Neuronal stem cell (in vitro differentiated cells): ENCODE results near the gene CSNK1A1L.

Experiments
- DNase-seq: peaks from one replicate; pipeline ENCODE4 v3.0.0-alpha.2; 2013; ENCODE audit warnings: low spot score
- H2AFZ ChIP-seq: one replicate; pipeline ENCODE4 v1.6.1; 2013; ENCODE audit warnings: mild to moderate bottlenecking, low read length, inconsistent platforms
- H2AK5ac ChIP-seq: 2 replicates; pipeline ENCODE4 v1.6.1; 2013; ENCODE audit warnings: low read depth, mild to moderate bottlenecking, inconsistent platforms, low read length, moderate library complexity, mixed read lengths
- H2BK120ac ChIP-seq: 2 replicates; pipeline ENCODE4 v1.6.1; 2013; ENCODE audit warnings: low read depth, mild to moderate bottlenecking, inconsistent platforms, low read length, moderate library complexity, mixed read lengths
- H2BK12ac ChIP-seq: one replicate; pipeline ENCODE4 v1.6.1; 2013; ENCODE audit warnings: low read length, inconsistent platforms
- H2BK15ac ChIP-seq: 2 replicates; pipeline ENCODE4 v1.6.1; 2013; ENCODE audit warnings: mild to moderate bottlenecking, low read length, inconsistent platforms, mixed read lengths
- H2BK5ac ChIP-seq: one replicate; pipeline ENCODE4 v1.6.1; 2013; ENCODE audit warnings: inconsistent platforms, mild to moderate bottlenecking, low read length, moderate library complexity
- H3K14ac ChIP-seq: one replicate; pipeline ENCODE4 v1.6.1; 2013; ENCODE audit warnings: low read length, inconsistent platforms
- H3K18ac ChIP-seq: 2 replicates; pipeline ENCODE4 v1.6.1; 2013; ENCODE audit warnings: low read length, inconsistent platforms
- H3K23ac ChIP-seq: 2 replicates; pipeline ENCODE4 v1.6.1; 2013; ENCODE audit warnings: low read depth, mild to moderate bottlenecking, mixed read lengths, low read length, inconsistent platforms; ENCODE audit not compliant: poor library complexity
- H3K27ac ChIP-seq: replicated peaks from 3 replicates; pipeline ENCODE4 v1.5.1; 2013; ENCODE audit warnings: low read length, inconsistent platforms
- H3K27me3 ChIP-seq, 3 experiments: 2 replicates each; pipeline ENCODE4 v1.6.1; 2013; ENCODE audit warnings: low read length in 3 of 3, mild to moderate bottlenecking in 2 of 3, inconsistent platforms in 1 of 3, low read depth in 1 of 3, mixed read lengths in 1 of 3, moderate library complexity in 1 of 3; ENCODE audit not compliant: control insufficient read depth in 3 of 3, insufficient read depth in 3 of 3
- H3K36me3 ChIP-seq, 2 donors: replicated peaks in 1 of 2; 2 replicates each; pipeline ENCODE4 v1.6.1; 2013; ENCODE audit warnings: low read length in 2 of 2; ENCODE audit not compliant: control insufficient read depth in 2 of 2, insufficient read depth in 2 of 2
- H3K4ac ChIP-seq: 2 replicates; pipeline ENCODE4 v1.6.1; 2013; ENCODE audit warnings: inconsistent platforms, mild to moderate bottlenecking, low read length, moderate library complexity
- H3K4me1 ChIP-seq, 2 donors: 1 replicate in 1 of 2; 2 replicates in 1 of 2; pipeline ENCODE4 v1.6.1; 2013; ENCODE audit warnings: low read length in 2 of 2, low read depth in 1 of 2; ENCODE audit not compliant: control insufficient read depth in 2 of 2, insufficient read depth in 1 of 2
- H3K4me2 ChIP-seq: one replicate; pipeline ENCODE4 v1.6.1; 2013; ENCODE audit warnings: mild to moderate bottlenecking, low read length, inconsistent platforms; ENCODE audit not compliant: insufficient read depth, poor library complexity, severe bottlenecking
- H3K4me3 ChIP-seq, 2 donors: 2 replicates each; pipeline ENCODE4 v1.5.1; 2013; ENCODE audit warnings: low read length in 2 of 2, mild to moderate bottlenecking in 2 of 2, inconsistent platforms in 1 of 2, moderate library complexity in 1 of 2
- H3K79me1 ChIP-seq: one replicate; pipeline ENCODE4 v1.6.1; 2013; ENCODE audit warnings: low read depth, mild to moderate bottlenecking, inconsistent platforms, low read length, moderate library complexity
- H3K9ac ChIP-seq: one replicate; pipeline ENCODE4 v1.6.1; 2013; ENCODE audit warnings: mild to moderate bottlenecking, low read depth, low read length, inconsistent platforms; ENCODE audit not compliant: poor library complexity
- H3K9me3 ChIP-seq, 2 donors: replicated peaks in 1 of 2; 2 replicates each; pipeline versions ENCODE3 to v1.6.1; 2013; ENCODE audit warnings: low read length in 2 of 2, mild to moderate bottlenecking in 2 of 2, inconsistent platforms in 1 of 2, low read depth in 1 of 2, mixed read lengths in 1 of 2, moderate library complexity in 1 of 2; ENCODE audit not compliant: control insufficient read depth in 2 of 2, insufficient read depth in 1 of 2
- H4K8ac ChIP-seq: one replicate; pipeline ENCODE4 v1.6.1; 2013; ENCODE audit warnings: low read depth, mild to moderate bottlenecking, inconsistent platforms, low read length, moderate library complexity
- H4K91ac ChIP-seq: one replicate; pipeline ENCODE4 v1.6.1; 2013; ENCODE audit warnings: low read length, low read depth, mild to moderate bottlenecking, inconsistent platforms; ENCODE audit not compliant: poor library complexity
- WGBS, 2 donors: extraction: QIAGEN DNeasy Blood & Tissue Kit; methylation state at CpG; one replicate each; pipeline ENCODE4 v1.1.7; 2013; ENCODE audit warnings: missing lambda C conversion rate in 2 of 2, mixed read lengths in 1 of 2; ENCODE audit not compliant: insufficient read length in 2 of 2, insufficient replicate concordance in 1 of 2; ENCODE audit errors: extremely low coverage in 2 of 2; 5-methylcytosine and 5-hydroxymethylcytosine counted together

The CSNK1A1L gene

DNA sequence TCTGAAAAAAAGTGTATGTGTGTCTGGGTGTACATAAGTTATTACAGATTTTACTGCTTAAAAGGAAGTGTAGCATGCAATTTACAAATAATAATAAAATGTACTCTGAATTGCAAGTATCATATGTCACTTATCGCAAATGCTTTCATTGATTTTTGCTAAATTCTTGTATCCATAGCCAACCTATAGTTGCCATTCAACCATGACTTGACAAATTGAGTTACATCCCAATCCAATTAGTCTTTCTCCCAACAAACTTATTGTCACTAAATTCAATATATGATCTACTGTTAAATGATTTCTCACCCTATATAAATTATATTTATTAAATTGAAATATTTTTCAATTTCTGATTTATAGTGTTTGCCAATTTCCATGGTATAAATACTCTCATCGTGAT, 28.6 kb downstream of the CSNK1A1L start:
- H3K4me2 ChIP-seq, result no peak overlapping the region
- no CpG with 5 or more reads among the region's 2 CpGs for WGBS, 2 donors

DNA sequence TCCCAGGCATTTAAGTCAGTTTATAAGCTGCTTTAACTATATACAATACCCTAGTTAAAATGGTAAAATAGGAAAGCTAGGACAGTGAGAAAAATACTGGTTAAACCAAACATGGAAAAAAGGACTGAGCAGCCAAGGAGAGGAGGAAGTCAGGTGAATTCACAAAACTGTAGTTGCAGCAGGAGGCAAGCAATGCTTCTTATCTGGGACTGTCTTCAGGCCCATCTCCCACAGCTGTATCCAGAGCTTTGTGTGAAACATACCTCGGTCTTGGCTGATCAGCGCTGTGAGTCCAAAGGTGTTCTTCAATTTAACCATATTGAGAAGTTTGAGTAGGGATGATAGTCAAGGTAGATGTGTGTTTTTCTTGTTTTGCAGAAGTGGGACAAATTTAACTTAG, 30.3 kb downstream of the CSNK1A1L start:
- Histone ChIP-seq H3K23ac (no peak overlapping the region), H3K18ac (no peak overlapping the region), H2AFZ (no peak overlapping the region), H3K27ac (no peak overlapping the region), H3K36me3 (no peaks in the 10 kb centered on the region), H3K27me3 (no peaks in the 10 kb centered on the region), H3K14ac (no peak overlapping the region), H3K9ac (no peak overlapping the region), H2AK5ac (no peak overlapping the region), H3K9me3 (no peaks in the 10 kb centered on the region), H3K4ac (no peak overlapping the region), H3K4me2 (no peak overlapping the region), H3K4me3 (no peak overlapping the region), H4K91ac (no peak overlapping the region), H2BK120ac (no peak overlapping the region), H2BK5ac (no peak overlapping the region), H3K4me1 (peaks cover 0 to 5% of the 10 kb centered on the region in 2 donors), H2BK15ac (no peak overlapping the region), H4K8ac (no peak overlapping the region), H3K79me1 (no peaks in the 10 kb centered on the region), H2BK12ac (no peak overlapping the region)
- no peak for DNase-seq
- WGBS, 2 donors, result no CpG with 5 or more reads among the region's 2 CpGs

More for the DNA sequence above, 28.6 kb downstream of the CSNK1A1L start:
- Histone ChIP-seq H3K14ac (no peak overlapping the region), H2BK5ac (no peak overlapping the region), H2BK12ac (no peak overlapping the region), H2AK5ac (no peak overlapping the region), H3K36me3 (no peaks in the 10 kb centered on the region), H3K4ac (no peak overlapping the region), H3K23ac (no peak overlapping the region), H3K27ac (no peak overlapping the region), H4K91ac (no peak overlapping the region), H3K79me1 (no peaks in the 10 kb centered on the region), H3K27me3 (no peaks in the 10 kb centered on the region), H2BK120ac (no peak overlapping the region), H3K9ac (no peak overlapping the region), H4K8ac (no peak overlapping the region), H2AFZ (no peak overlapping the region), H3K4me1 (peaks cover 0 to 3% of the 10 kb centered on the region in 2 donors), H3K4me3 (no peak overlapping the region), H3K9me3 (no peaks in the 10 kb centered on the region), H3K18ac (no peak overlapping the region), H2BK15ac (no peak overlapping the region)
- no peak for DNase-seq

DNA sequence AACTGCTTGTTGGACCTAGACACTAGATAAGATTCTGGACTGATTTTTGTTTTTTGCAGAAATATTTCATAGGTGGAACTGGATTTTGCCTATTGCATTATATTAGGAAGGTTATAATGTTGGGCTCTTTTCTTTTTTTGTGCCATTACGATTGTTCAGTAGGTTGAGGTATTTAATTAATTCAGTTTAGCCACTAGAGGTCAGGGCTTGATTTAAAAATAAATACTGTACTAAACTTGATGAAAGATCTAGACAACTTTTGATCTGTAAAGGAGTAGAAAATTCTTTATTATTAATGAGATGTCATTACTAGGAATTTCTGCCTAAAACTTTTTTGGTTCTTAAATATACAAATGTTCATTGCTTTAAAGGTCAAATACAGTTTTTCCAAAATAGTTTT, 30.8 kb downstream of the CSNK1A1L start:
- Histone ChIP-seq H4K8ac (no peak overlapping the region), H3K27me3 (no peaks in the 10 kb centered on the region), H3K4me2 (no peak overlapping the region), H2BK5ac (no peak overlapping the region), H2BK120ac (no peak overlapping the region), H3K9me3 (no peaks in the 10 kb centered on the region), H2BK12ac (no peak overlapping the region), H3K36me3 (no peaks in the 10 kb centered on the region), H3K4ac (no peak overlapping the region), H3K14ac (no peak overlapping the region), H2AK5ac (no peak overlapping the region), H3K79me1 (no peaks in the 10 kb centered on the region), H3K18ac (no peak overlapping the region), H3K4me1 (peaks cover 0 to 5% of the 10 kb centered on the region in 2 donors), H3K9ac (no peak overlapping the region), H2AFZ (no peak overlapping the region), H4K91ac (no peak overlapping the region), H3K4me3 (no peak overlapping the region), H2BK15ac (no peak overlapping the region), H3K23ac (no peak overlapping the region), H3K27ac (no peak overlapping the region)
- no CpG with 5 or more reads among the region's 1 CpG for WGBS, 2 donors
- no peak for DNase-seq

DNA sequence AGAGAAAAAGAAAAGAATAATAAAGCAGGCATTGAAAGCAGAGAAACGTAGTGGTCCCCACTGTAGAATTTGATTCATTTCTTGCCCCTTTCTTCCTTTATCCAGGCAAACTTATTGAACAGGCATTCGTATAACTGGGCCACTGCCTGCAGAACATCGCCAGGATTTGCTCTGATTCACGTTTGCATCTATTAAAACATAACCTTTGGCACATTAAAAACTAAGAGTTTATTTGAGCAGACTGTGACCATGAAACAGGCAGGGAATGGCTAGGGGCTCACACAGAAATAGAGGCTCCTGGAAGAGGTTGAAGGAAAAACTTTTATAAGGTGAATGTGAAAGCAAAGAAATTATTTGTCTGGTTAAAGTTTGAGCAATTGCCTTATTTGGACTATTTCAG, 33.4 kb downstream of the CSNK1A1L start:
- Histone ChIP-seq H3K9ac (no peak overlapping the region), H3K79me1 (no peaks in the 10 kb centered on the region), H3K9me3 (no peaks in the 10 kb centered on the region), H3K4me1 (peaks cover 0 to 5% of the 10 kb centered on the region in 2 donors), H3K4me2 (no peak overlapping the region), H2AK5ac (no peak overlapping the region), H3K36me3 (no peaks in the 10 kb centered on the region), H3K23ac (no peak overlapping the region), H2BK12ac (no peak overlapping the region), H2BK120ac (no peak overlapping the region), H2BK15ac (no peak overlapping the region), H3K27me3 (no peaks in the 10 kb centered on the region), H3K27ac (no peak overlapping the region), H2AFZ (peak overlapping the region; percentile 58), H3K4ac (no peak overlapping the region), H3K18ac (no peak overlapping the region), H4K91ac (no peak overlapping the region), H3K4me3 (no peak overlapping the region), H4K8ac (no peak overlapping the region), H2BK5ac (no peak overlapping the region), H3K14ac (no peak overlapping the region)
- DNase-seq, result no peak
- no CpG with 5 or more reads among the region's 4 CpGs for WGBS, 2 donors
